Body of pancreas (tissue), 4 donors: Measurements from ENCODE around the gene FAM131C. TPM values are rescaled to one million over a fixed set of nuclear protein-coding genes. Genes with fewer than 3 reads are reported as not detected.

Source experiments
- ATAC-seq: fragments of 150-250 bp; one replicate; pipeline ENCODE4 v1.9.1; 2016
- DNase-seq, 4 donors: peaks; one replicate each; pipeline ENCODE4 v3.0.0-alpha.2; 2019
- H3K27ac ChIP-seq, 4 donors: fragments of 200-600 bp; sonication (generic); 1 replicate in 3 of 4; 2 replicates in 1 of 4; pipeline versions ENCODE4 v1.5.1 to v1.6.1; 2016 to 2019; ENCODE audit warnings: mild to moderate bottlenecking in 1 of 4, mixed read lengths in 1 of 4, moderate library complexity in 1 of 4
- H3K27me3 ChIP-seq, 2 donors: fragments of 200-600 bp; sonication (generic); one replicate each; pipeline ENCODE4 v1.6.0; 2016; ENCODE audit warnings: mild to moderate bottlenecking in 1 of 2
- H3K36me3 ChIP-seq, 2 donors: fragments of 200-600 bp; sonication (generic); replicated peaks in 1 of 2; 2 replicates each; pipeline ENCODE4 v1.5.1; 2016; ENCODE audit warnings: low read depth in 2 of 2; ENCODE audit not compliant: insufficient read depth in 1 of 2
- H3K4me1 ChIP-seq: fragments of 200-600 bp; sonication (generic); one replicate; pipeline ENCODE4 v1.6.0; 2016
- H3K4me3 ChIP-seq, 2 donors: fragments of 200-600 bp; sonication (generic); 1 replicate in 1 of 2; 2 replicates in 1 of 2; pipeline ENCODE4 v1.5.1; 2016 to 2019
- H3K9me3 ChIP-seq, 3 donors: fragments of 200-600 bp; sonication (generic); 1 replicate in 2 of 3; 2 replicates in 1 of 3; pipeline ENCODE4 v1.5.1; 2016
- CTCF ChIP-seq, 7 experiments: fragments of 450-650 bp in 4 of 7; fragments of 200-600 bp in 3 of 7; sonication (generic) in 3 of 7; IDR thresholded peaks; one replicate each; pipeline ENCODE4 v1.5.1; 2016 to 2019; ENCODE audit warnings: antibody characterized with exemption in 7 of 7
- POLR2A ChIP-seq, 3 donors: fragments of 450-650 bp; IDR thresholded peaks; one replicate each; pipeline ENCODE4 v1.6.1; 2016; ENCODE audit warnings: antibody characterized with exemption in 3 of 3, mild to moderate bottlenecking in 2 of 3
- WGBS, 2 donors: methylation state at CpG; one replicate each; pipeline ENCODE4 v1.1.5; 2017; 5-methylcytosine and 5-hydroxymethylcytosine counted together
- intact Hi-C: fragments of 100-400 bp; cut with DNase I; formaldehyde crosslinking; loops from one replicate; pipeline ENCODE4 v1.15.1; 2023
- total RNA-seq, 2 donors: library from RNA; depleted of rRNA; stranded (reverse); fragments of >200 nt; gene quantifications; one replicate each; pipeline ENCODE4 v1.1.0, GENCODE V29; 2016

FAM131C gene
- total RNA-seq, 2 donors from 2014 or later, result 4.2 TPM; not detected in 1

- TF ChIP-seq POLR2A (IDR thresholded peaks at IDR 0.05) (no peak), CTCF (IDR thresholded peaks at IDR 0.05) (no peak)
- intact Hi-C loops, result no loop called here
- ATAC-seq (peak; percentile 27), DNase-seq (peak; percentile 37 to 63 (median 54))
- WGBS, 2 donors, result 62 to 66% methylated on average over 21 to 36 of the region's 37 CpGs
- no peaks in the 10 kb centered on the region for H3K36me3 ChIP-seq
- H3K4me1 ChIP-seq, result peaks cover 63% of the 10 kb centered on the region
- H3K9me3 ChIP-seq, result no peaks in the 10 kb centered on the region
- no peak within 1 kb of the TSS for H3K4me3 ChIP-seq
- peak within 1 kb of the TSS; percentile 3 to 66 (median 58) for H3K27ac ChIP-seq
- H3K27me3 ChIP-seq, result no peaks in the 10 kb centered on the region
Observed at GRCh38 chr1:16017461-16018303, 55.8 kb downstream of the FAM131C start, which contains the start of gene HSPB7. Gene HSPB7 (minus strand): TSS chr1:16018043. CDS start chr1:16017963, 80 bp downstream.

GRCh38 chr1:16017076-16017460 lies 56.4 kb downstream of the FAM131C start:
- DNase-seq (no peak), ATAC-seq (no peak)
- Histone ChIP-seq H3K27me3 (no peaks in the 10 kb centered on the region), H3K4me1 (peaks cover 66% of the 10 kb centered on the region), H3K4me3 (no peak overlapping the region), H3K27ac (peak overlapping the region in 3 of 4 donors; percentile 3 to 66 (median 65)), H3K9me3 (no peaks in the 10 kb centered on the region), H3K36me3 (no peaks in the 10 kb centered on the region)
- WGBS, 2 donors, result 80 to 83% methylated on average over 7 to 10 of the region's 10 CpGs
- TF ChIP-seq POLR2A (IDR thresholded peaks at IDR 0.05), result no peak
- TF ChIP-seq CTCF (IDR thresholded peaks at IDR 0.05), result no peak
- intact Hi-C loops, result no loop called here

- Histone ChIP-seq H3K9me3 (no peaks in the 10 kb centered on the region), H3K4me3 (no peak overlapping the region), H3K27me3 (no peaks in the 10 kb centered on the region), H3K36me3 (no peaks in the 10 kb centered on the region), H3K27ac (no peak overlapping the region), H3K4me1 (peaks cover 58% of the 10 kb centered on the region)
- TF ChIP-seq POLR2A (IDR thresholded peaks at IDR 0.05) (no peak), CTCF (IDR thresholded peaks at IDR 0.05) (no peak)
- intact Hi-C loops, result no loop called here
- DNase-seq (no peak), ATAC-seq (no peak)
- 70 to 74% methylated on average over 12 to 23 of the region's 23 CpGs for WGBS, 2 donors
Observed at GRCh38 chr1:16015960-16016901, 57.2 kb downstream of the FAM131C start.

GRCh38 chr1:16015491-16015890 lies 58.0 kb downstream of the FAM131C start:
- H3K9me3 ChIP-seq, result no peaks in the 10 kb centered on the region
- H3K27ac ChIP-seq, result no peak overlapping the region
- intact Hi-C loops, result no loop called here
- 92 to 94% methylated on average over 19 to 25 of the region's 25 CpGs for WGBS, 2 donors
- TF ChIP-seq CTCF (IDR thresholded peaks at IDR 0.05) (no peak), POLR2A (IDR thresholded peaks at IDR 0.05) (no peak)
- no peaks in the 10 kb centered on the region for H3K36me3 ChIP-seq
- DNase-seq, result no peak
- H3K27me3 ChIP-seq, result no peaks in the 10 kb centered on the region
- H3K4me3 ChIP-seq, result no peak overlapping the region
- H3K4me1 ChIP-seq, result peaks cover 54% of the 10 kb centered on the region
- no peak for ATAC-seq
